ENCODE data around the gene RPS6KA2. TPM values are rescaled to one million over a fixed set of nuclear protein-coding genes. Genes with fewer than 3 reads are reported as not detected.

RPS6KA2 gene
- total and polyA plus RNA-seq, 5 experiments from 2014 or later = 2.1 to 13.6 (median 4.8) TPM

DNA sequence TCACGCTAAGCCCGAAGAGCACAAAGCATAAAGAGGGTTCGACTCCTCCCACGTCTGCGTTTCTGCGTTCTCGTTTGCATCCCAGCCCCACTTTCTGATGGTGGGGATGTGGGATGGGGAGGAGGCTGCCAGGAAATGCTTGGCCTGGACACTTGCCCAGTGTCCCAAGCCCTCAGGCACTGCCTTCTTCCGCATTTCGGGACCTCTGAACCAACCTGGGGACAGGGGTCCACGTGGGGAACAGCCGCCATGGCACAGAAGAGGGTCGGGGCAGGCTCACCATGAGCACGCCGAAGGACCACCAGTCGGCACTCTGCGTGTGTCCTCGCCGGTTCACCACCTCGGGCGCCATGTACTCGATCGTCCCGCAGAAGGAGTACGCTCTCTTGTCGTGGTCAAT is 128.8 kb downstream of the RPS6KA2 start:
- Mint-ChIP-seq H3K4me1 (peaks cover 0 to 3% (median 0%) of the 10 kb centered on the region in 4 donors), H3K36me3 (peaks cover 0 to 4% (median 2%) of the 10 kb centered on the region in 3 donors), H3K27ac (no peak overlapping the region), H3K9me3 (no peaks in the 10 kb centered on the region), H3K27me3 (no peaks in the 10 kb centered on the region), H3K4me3 (no peak overlapping the region)
- POLR2A ChIA-PET = no interaction called here
- ATAC-seq = no peak
- DNase-seq = no peak

GRCh38 chr6:166497087-166497899 is 129.8 kb downstream of the RPS6KA2 start:
- no peaks in the 10 kb centered on the region for H3K9me3 Mint-ChIP-seq
- no peak for ATAC-seq
- no peak overlapping the region for H3K27ac Mint-ChIP-seq
- peaks cover 0 to 4% (median 2%) of the 10 kb centered on the region in 3 donors for H3K36me3 Mint-ChIP-seq
- no peaks in the 10 kb centered on the region for H3K27me3 Mint-ChIP-seq
- no peak overlapping the region for H3K4me3 Mint-ChIP-seq
- peaks cover 0 to 3% (median 0%) of the 10 kb centered on the region in 4 donors for H3K4me1 Mint-ChIP-seq
- no peak for DNase-seq
- POLR2A ChIA-PET = no interaction called here

DNA sequence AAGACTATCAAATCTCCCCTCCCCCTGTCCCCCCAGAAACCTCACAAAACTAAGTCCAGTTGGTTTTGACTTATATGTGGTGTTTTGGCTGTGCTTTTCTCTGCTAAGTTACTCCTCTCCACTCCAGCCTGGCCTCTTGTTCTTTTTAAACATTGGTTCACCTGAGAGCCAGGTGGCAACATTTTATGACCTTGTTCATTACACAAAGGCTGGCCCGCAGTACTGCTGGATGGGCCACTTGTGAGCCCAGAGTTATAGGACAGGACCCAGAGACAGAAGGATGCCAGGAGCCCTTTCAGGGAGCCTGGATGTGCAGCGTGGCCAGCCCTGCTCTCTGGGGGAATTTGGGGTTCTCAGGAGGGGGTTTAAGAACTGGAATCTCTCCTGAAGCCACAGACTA is 130.6 kb downstream of the RPS6KA2 start:
- ATAC-seq (no peak), DNase-seq (no peak)
- H3K4me1 Mint-ChIP-seq = peaks cover 0 to 3% (median 0%) of the 10 kb centered on the region in 4 donors
- POLR2A ChIA-PET = no interaction called here
- no peaks in the 10 kb centered on the region for H3K27me3 Mint-ChIP-seq
- peaks cover 0 to 4% (median 2%) of the 10 kb centered on the region in 3 donors for H3K36me3 Mint-ChIP-seq
- no peaks in the 10 kb centered on the region for H3K9me3 Mint-ChIP-seq
- no peak overlapping the region for H3K4me3 Mint-ChIP-seq
- peak overlapping the region in 3 of 10 donors; percentile 16 to 61 (median 51) for H3K27ac Mint-ChIP-seq

- Mint-ChIP-seq H3K4me3 (peak overlapping the region in 1 of 10 donors; percentile 33), H3K27me3 (no peaks in the 10 kb centered on the region), H3K9me3 (no peaks in the 10 kb centered on the region), H3K36me3 (peaks cover 0 to 4% (median 2%) of the 10 kb centered on the region in 3 donors), H3K27ac (peak overlapping the region in 2 of 10 donors; percentile 62 to 80), H3K4me1 (peaks cover 0 to 3% (median 0%) of the 10 kb centered on the region in 4 donors)
- POLR2A ChIA-PET = no interaction called here
- ATAC-seq = no peak
- no peak for DNase-seq
Observed at GRCh38 chr6:166495487-166496314, 131.3 kb downstream of the RPS6KA2 start.

GRCh38 chr6:166494757-166495486 is 132.1 kb downstream of the RPS6KA2 start:
- no peaks in the 10 kb centered on the region for H3K27me3 Mint-ChIP-seq
- ATAC-seq (no peak), DNase-seq (no peak)
- peak overlapping the region in 1 of 10 donors; percentile 18 for H3K4me3 Mint-ChIP-seq
- POLR2A ChIA-PET = no interaction called here
- H3K4me1 Mint-ChIP-seq = peaks cover 0 to 3% (median 2%) of the 10 kb centered on the region in 4 donors
- H3K9me3 Mint-ChIP-seq = no peaks in the 10 kb centered on the region
- H3K27ac Mint-ChIP-seq = peak overlapping the region in 2 of 10 donors; percentile 15 to 62
- peaks cover 0 to 4% (median 2%) of the 10 kb centered on the region in 3 donors for H3K36me3 Mint-ChIP-seq

DNA sequence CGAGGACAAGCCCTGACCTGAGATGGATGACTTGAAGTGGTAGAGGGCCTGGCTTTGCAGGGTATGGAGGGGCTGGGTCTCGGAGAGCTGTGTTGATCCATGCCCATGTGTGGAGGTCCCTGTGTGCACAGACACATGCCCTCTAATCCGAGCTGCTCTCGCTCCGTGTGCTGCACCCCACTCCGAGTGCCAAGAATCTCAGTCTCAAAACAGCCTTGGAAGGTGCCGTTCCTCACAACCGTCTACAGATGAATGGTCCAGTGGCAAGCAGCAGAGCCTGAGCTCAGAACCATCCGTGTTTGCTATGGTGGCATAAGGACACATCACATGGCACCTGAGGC is 133.0 kb downstream of the RPS6KA2 start:
- POLR2A ChIA-PET = no interaction called here
- no peak for ATAC-seq
- Mint-ChIP-seq H3K9me3 (no peaks in the 10 kb centered on the region), H3K4me3 (no peak overlapping the region), H3K4me1 (peaks cover 0 to 9% (median 7%) of the 10 kb centered on the region in 4 donors), H3K36me3 (peaks cover 0 to 4% (median 2%) of the 10 kb centered on the region in 3 donors), H3K27ac (peak overlapping the region in 1 of 10 donors; percentile 27), H3K27me3 (no peaks in the 10 kb centered on the region)
- no peak for DNase-seq

DNA sequence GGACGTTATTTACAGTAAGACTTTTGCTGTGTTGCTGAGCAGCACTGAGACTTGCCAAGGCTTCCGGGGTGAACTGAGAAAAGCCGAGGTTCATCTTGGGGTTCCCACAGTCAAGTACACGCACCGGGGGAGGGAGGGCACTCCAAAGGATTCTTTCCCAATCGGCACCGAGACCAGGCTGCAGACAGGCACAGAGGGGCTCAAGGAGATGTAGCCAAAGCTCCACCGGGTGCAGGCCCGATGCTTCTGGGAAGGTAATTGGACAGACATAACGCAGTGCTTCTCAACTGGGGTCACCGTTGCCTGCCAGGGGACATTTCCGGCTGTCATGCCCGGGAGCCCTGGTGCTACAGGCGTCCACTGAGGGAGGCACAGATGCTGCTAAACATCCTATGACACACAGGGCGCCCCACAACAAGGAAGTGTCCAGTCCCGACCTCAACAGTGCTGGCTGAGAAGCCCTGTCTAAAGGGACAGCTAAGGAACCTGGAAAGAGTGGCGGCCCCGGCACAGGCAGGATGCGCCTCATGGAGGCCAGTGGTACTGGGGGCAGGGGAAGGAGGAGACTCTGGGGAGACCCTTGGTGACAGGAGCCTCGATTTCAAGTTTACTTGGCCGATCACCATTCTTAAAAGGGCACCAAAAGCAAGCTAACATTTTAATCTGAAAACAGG is 133.5 kb downstream of the RPS6KA2 start:
- Mint-ChIP-seq H3K36me3 (peaks cover 0 to 4% (median 0%) of the 10 kb centered on the region in 3 donors), H3K4me3 (no peak overlapping the region), H3K27ac (no peak overlapping the region), H3K9me3 (no peaks in the 10 kb centered on the region), H3K4me1 (peaks cover 0 to 12% (median 10%) of the 10 kb centered on the region in 4 donors), H3K27me3 (no peaks in the 10 kb centered on the region)
- POLR2A ChIA-PET = no interaction called here
- ATAC-seq (no peak), DNase-seq (no peak)

GRCh38 chr6:166492092-166492741 is 134.8 kb downstream of the RPS6KA2 start:
- Mint-ChIP-seq H3K36me3 (peaks cover 0 to 8% (median 4%) of the 10 kb centered on the region in 3 donors), H3K27ac (peak overlapping the region in 3 of 10 donors; percentile 2 to 43 (median 8))
- no peak for ATAC-seq

DNA sequence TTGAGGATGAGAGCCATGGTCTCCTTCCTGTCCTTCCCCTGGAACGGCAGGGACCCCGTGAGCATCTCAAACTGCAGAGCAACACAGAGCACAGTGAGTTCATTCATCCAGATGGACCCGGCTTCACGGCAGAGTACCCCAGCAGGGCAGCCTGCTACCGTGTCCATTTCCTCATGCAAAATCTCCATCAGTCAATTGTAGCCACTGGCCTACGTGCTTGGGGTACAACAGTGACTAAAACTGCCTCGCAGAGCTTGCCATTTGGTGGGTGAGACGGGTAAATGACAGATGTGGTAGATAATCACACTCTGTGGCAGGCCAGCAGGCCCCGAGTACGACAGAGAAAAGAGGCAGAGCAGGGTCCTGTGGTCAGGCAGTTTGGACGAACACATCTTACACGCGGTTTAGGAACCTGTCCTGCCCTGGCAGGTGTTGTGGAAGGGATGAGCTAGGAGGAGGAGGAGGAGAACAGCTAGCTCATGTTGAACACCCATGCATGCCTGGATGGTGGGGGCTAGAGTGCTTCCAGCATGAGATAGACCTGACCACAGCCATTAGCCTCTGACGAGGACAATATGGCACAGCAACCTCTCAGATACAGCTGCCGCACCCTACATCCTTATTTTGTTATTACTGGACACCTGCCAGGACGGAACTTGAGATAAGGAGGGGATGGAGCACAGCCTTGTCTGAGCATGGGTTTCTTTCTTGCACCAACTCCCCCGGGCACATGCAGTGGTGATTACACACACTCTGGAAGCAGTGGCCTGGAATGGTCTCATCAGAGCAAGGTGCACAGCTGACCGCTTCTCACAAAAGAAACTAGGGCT is 136.2 kb downstream of the RPS6KA2 start:
- no peak overlapping the region for H3K4me3 Mint-ChIP-seq
- DNase-seq (no peak), ATAC-seq (no peak)
- no peaks in the 10 kb centered on the region for H3K27me3 Mint-ChIP-seq
- H3K4me1 Mint-ChIP-seq = peaks cover 11 to 34% (median 28%) of the 10 kb centered on the region in 4 donors
- POLR2A ChIA-PET = interaction anchor here (2.9 kb wide), 1 partner anchor 79 kb away, joined by 19 read pairs; no protein-coding TSS in a partner anchor
- H3K36me3 Mint-ChIP-seq = peaks cover 0 to 8% (median 4%) of the 10 kb centered on the region in 3 donors
- peak overlapping the region in 3 of 10 donors; percentile 43 to 63 (median 48) for H3K27ac Mint-ChIP-seq
- peaks cover 0 to 6% (median 0%) of the 10 kb centered on the region in 9 donors for H3K9me3 Mint-ChIP-seq

More at GRCh38 chr6:166492092-166492741, 134.8 kb downstream of the RPS6KA2 start:
- peaks cover 0 to 6% (median 0%) of the 10 kb centered on the region in 9 donors for H3K9me3 Mint-ChIP-seq
- POLR2A ChIA-PET = interaction anchor here (0.6 to 0.7 kb wide), 3 partner anchors 42 to 164 kb away, joined by 3 to 6 read pairs (median 5); no protein-coding TSS in a partner anchor
- H3K27me3 Mint-ChIP-seq = no peaks in the 10 kb centered on the region
- no peak overlapping the region for H3K4me3 Mint-ChIP-seq
- no peak for DNase-seq
- peaks cover 9 to 25% (median 24%) of the 10 kb centered on the region in 4 donors for H3K4me1 Mint-ChIP-seq

DNA sequence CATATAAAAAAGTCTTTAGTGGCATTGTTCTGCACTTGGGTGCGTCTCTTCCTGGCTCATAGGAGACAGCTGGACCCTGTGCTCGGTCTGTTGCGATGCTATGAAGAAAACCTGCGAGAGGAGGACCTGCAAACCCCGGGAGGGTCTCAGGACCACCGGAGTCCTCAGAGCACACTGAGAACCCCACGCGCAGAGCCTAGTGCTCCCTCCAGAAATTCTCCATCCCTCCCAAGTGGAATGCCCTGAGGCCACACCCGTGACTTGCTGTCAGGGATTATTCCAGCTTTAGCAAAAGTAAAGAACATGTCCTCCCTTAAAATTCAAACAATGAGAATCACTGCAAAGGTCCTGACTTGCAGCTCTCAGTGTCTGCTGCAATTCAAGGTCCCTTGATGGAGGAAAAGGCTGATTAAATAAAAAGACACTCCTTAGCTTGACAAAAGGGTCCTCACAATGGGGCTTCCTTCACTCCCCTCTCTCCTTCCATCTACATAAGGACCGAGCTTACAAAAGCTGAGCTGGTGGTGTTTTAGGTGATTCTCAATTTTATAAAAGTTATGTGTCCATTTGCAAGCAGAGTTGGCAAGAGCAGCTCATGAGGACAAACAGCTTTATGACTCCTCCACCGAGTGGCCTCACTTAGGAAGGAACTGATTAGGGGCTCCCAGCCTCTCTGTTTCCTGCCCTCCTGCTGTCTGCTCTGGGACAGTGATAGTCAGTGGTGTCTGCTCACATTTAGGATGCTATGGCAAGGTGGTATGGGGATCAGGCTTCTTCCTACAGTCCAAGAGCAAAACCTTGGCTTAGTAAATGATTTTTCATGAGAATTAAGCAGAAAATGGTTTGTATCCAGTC is 137.5 kb downstream of the RPS6KA2 start:
- Mint-ChIP-seq H3K27ac (peak overlapping the region in 9 of 10 donors; percentile 55 to 86 (median 82)), H3K4me1 (peaks cover 11 to 31% (median 28%) of the 10 kb centered on the region in 4 donors), H3K9me3 (peaks cover 0 to 6% (median 0%) of the 10 kb centered on the region in 9 donors), H3K36me3 (peaks cover 0 to 5% (median 4%) of the 10 kb centered on the region in 3 donors), H3K27me3 (no peaks in the 10 kb centered on the region), H3K4me3 (peak overlapping the region in 2 of 10 donors; percentile 19 to 38)
- no peak for ATAC-seq
- peak in 1 of 10 donors; percentile 35 for DNase-seq
- POLR2A ChIA-PET = interaction anchor here (1.0 to 3.8 kb wide), 8 partner anchors 12 to 467 kb away, joined by 4 to 19 read pairs (median 8); partner anchors contain the start of genes RNASET2 and RPS6KA2

All from naive thymus-derived CD8-positive, alpha-beta T cell (primary cell).